Measurements from ENCODE around the gene QPRT.
"Not testable (repeated sequence)": the region's sequence is repeated elsewhere in the genome, so short reads cannot be mapped to it uniquely, and the experiment has no call there.

The QPRT gene

DNA sequence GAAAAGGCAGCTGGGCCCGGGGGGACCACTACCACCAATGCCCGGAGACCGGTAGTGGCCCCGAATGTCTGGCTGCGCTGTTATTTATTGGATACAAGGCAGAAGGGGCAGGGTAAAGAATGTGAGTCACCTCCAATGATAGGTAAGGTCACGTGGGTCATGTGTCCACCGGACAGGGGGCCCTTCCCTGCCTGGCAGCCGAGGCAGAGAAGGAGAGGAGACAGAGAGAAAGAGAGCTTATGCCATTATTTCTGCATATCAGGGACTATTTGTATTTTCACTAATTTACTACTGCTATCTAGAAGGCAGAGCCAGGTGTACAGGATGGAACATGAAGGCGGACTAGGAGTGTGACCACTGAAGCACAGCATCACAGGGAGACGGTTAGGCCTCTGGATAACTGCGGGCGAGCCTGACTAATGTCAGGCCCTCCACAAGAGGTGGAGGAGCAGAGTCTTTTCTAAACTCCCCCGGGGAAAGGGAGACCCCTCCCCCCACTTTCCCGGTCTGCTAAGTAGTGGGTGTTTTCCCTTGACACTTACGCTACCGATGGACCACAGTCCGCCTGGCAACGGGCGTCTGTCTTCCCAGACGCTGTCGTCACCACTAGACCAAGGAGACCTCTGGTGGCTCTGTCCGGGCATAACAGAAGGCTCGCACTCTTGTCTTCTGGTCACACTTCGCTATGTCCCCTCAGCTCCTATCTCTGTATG, 42.3 kb downstream of the QPRT start:
- peak; percentile 41 for DNase-seq

DNA sequence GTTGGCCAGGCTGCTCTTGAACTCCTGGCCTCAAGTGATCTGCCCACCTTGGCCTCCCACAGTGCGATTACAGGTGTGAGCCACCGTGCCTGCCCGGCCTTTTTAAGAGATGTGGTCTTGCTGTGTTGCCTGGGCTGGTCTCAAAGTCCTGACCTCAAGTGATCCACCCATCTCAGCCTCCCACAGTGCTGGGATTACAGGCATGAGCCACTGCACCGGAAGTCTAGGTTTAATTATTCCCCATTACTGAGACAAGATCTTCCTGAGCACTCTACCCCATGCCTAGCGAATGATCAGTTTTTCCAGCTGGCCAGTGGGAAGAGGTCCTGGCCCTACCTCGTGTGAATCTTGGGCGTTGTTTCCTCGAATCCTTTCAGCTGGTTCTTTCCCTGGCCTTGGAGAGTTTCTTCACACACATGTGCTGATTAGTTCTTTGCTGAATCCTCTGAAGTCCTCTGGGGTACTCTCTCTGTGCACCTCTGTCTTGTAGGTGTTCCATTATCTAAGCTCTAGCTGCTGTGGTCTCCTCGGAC, 47.9 kb downstream of the QPRT start:
- no peak for DNase-seq

DNA sequence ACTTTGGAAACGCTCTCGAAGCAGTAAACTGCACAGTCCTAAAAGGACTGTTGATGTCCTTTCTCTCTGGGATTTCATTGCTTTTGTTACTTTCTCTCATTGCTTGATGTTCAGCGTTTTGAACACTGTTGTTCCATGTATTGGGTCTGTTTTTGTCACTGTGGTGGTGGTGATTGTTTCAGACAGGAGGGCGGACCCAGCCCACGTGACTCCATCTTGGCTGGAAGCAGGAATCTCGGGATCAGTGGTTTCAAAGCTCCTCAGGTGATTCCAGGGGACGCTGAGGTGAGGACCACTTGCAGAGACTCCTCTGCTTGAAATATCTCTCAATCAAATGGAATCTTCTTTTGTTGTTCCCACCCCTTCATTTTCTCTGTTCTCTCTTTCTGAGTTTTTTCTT, 48.5 kb downstream of the QPRT start:
- no peak for DNase-seq

DNA sequence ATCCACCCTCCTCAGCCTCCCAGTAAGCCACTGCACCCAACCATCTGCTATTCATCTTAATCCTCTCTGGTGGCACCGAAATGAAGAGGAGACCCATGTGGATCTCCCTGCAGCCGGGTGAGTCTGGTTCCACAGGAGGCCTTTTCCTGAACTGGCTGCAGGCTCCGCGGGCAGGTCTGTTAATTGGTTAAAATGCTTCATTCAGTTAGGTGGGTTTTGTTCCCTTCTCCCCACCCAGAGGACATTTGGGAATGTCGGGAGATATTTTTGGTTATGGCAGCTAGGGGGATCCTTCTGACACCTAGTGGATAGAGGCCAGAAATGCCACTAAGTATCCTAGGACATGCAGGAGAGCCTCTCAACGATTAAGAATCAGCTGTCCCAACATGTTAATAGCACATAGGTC, 50.1 kb downstream of the QPRT start:
- DNase-seq, result no peak

DNA sequence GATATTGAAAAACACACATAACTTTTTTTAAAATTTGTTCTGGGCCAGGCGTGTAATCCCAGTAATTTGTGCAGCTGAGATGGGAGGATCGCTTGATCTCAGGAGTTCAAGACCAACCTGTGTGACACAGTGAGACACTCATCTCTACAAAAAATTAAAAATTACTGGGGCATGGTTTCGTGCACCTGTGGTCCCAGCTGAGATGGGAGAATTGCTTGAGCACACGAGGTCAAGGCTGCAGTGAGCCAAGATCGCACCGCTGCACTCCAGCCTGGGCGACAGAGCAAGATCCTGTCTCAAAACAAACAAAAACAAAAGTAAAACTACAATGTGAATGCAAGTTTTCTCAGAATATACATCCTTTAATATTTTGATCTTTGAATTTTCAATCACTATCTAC, 51.7 kb downstream of the QPRT start:
- DNase-seq, result no peak

DNA sequence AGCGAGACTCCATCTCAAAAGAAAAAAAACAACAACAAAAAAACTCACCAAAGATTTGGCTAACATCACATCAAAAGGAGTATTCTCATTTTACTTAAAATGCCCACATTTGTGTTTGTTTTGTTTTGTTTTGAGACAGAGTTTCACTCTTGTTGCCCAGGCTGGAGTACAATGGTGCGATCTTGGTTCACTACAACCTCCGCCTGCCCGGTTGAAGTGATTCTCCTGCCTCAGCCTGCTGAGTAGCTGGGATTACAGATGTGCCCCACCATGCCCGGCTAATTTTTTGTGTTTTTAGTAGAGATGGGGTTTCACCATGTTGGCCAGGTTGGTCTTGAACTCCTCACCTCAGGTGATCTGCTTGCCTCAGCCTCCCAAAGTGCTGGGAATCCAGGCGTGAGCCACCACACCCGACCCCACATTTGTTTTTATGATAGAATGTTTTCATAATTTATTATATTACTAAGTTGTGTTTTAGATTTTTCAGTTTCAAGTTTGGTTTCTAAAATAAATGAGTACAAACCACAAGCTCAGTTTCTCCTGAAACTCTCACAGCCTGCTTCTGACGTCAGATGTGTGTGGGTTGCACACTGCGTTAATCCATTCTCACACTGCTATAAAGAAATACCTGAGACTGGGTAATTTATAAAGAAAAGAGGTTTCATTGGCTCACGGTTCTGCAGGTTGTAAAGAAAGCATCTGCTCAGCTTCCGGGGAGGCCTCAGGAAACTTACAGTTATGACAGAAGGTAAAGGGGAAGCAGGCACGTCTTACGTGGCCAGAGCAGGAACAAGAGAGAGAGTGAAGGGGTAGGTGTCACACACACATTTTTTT, 53.0 kb downstream of the QPRT start:
- DNase-seq, result not testable (repeated sequence)

DNA sequence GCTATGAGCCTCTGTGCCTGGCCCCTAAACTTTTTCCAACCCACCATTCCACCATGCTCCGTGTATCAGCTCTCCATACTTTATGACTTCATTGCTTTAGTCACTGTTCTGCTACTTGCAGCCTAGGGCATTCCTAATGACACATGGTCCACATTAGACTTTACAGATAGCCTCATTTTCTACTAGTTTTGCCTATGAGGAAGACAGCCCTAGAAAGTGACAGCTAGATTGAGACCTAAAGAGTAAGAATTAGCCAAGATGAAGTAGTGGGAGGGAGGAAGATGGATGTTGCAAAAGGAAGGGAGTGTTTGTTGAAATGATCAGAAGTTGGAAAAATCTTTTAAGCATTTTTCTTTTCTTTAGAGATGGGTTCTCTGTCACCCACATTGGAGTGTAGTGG, 55.8 kb downstream of the QPRT start:
- no peak for DNase-seq

DNA sequence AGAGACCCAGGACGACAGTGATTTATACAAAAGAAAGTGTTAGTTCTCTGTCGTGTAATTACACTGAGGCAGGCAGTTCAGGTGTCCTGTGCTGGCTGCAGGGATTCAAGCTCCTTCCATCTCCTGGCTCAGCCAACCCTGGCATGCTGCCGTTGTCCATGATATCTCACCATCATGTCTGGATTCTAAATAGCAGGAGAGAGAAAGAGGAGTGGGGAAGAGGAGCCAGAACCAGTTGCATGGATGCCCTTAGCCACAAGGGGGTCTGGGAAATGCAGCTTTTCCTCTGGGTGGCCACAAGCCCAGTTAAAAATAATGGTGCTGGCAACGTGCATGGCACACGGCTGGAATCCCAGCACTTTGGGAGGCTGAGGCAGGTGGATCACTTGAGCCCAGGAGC, 57.1 kb downstream of the QPRT start:
- DNase-seq, result no peak

DNA sequence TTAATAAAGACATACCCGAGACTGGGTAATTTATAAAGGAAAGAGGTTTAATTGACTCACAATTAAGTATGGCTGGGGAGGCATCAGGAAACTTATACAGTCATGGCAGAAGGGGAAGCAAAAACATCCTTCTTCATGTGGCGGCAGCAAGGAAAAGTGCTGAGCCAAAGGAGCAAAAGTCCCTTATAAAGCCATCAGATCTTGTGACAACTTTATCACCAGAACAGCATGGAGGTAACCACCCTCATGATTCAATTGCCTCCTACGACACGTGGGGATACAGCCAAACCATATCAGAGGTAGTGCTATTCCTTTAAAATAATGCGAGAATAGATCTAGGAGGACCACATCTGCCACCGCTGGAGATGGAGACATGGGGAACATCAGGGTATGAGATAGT, 57.8 kb downstream of the QPRT start:
- DNase-seq, result no peak

DNA sequence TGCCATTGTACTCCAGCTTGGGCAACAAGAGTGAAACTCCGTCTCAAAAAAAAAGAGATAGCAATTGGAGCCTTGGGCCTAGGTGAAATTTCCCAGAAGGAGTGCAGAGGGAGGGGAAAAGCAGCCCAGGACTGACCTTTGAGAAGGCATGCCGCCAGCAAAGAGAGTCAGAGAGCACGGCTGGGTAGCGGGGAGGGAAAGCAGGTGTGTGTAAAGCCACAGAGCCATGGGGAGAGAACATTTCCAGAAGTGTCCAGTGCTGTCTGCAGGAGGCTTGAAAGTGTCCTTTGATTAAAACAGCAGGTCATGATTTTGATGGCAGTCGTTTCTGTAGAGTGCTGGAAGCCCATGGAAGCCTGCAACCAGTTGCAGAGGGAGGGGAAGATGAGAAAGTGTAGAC, 58.7 kb downstream of the QPRT start:
- DNase-seq, result no peak

DNA sequence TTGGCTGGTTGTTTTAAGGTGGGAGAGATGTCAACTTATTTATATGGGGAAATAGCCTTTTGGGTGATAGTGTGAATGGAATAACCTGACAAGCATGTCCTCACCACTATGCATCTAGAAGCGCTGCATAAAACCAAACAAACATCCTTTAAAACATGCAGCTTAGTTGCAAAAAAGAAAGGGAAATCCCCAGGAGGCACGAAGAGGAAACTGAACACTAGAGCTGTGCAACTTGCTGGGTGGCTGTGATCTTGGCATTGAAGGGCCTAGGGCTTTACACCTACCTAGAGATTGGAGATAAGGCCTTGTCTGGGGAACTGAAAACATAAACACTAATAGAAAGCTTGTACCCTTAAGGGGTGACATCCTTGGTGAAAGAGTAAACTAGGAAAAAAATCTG, 59.5 kb downstream of the QPRT start:
- DNase-seq, result no peak

DNA sequence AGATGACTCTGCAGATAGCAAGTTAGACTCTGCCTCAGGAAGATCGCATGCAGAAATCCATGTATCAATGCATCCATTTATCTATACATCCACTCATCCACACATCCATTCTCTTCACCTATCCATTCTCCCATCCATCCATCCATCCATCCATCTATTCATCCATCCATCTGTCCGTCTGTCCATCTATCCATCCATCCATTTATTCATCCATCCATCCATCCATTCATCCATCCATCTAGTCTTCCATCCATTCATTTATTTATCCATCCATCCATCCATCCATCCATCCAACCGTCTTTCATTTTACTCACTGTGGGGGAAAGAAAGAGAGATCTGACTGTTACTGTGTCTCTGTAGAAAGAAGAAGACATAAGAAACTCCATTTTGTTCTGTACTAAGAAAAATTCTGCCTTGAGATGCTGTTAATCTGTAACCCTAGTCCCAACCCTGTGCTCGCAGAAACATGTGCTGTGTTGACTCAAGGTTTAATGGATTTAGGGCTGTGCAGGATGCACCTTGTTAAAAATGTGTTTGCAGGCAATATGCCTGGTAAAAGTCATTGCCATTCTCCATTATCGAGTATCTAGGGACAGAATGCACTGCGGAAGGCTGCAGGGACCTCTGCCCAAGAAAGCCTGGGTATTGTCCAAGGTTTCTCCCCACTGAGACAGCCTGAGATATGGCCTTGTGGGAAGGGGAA, 61.1 kb downstream of the QPRT start:
- not testable (repeated sequence) for DNase-seq

DNA sequence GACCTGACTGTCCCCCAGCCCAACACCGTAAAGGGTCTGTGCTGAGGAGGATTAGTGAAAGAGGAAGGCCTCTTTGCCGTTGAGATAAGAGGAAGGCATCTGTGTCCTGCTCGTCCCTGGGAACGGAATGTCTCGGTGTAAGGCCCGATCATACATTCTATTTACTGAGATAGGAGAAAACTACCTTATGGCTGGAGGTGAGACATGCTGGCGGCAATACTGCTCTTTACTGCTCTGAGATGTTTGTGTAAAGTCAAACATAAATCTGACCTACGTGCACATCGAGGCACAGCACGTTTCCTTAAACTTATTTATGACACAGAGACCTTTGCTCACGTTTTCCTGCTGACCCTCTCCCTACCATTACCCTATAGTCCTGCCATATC, 61.6 kb downstream of the QPRT start:
- not testable (repeated sequence) for DNase-seq

DNA sequence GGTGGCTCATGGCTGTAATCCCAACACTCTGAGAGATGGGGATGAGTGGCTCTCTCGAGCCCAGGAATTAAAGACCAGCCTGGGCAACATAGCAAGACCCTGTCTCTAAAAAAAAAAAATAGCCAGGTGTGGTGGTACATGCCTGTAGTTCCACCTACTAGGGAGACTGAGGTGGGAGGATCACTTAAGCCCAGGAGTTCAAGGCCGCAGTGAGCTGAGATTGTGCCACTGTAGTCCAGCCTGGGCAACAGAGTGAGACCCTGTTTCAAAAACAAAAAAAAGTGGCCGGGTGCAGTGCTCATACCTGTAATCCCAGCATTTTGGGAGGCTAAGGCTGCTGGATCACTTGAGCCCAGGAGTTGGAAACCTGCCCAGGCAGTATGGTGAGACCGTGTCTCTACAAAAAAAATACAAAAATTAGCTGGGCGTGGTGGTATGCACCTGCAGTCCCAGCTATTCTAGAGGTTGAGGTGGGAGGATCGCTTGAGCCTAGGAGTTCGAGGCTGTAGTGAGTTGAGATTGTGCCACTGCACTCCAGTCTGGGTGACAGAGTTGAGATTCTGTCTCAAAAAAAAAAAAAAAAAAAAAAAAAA, 63.8 kb downstream of the QPRT start:
- DNase-seq, result no peak

DNA sequence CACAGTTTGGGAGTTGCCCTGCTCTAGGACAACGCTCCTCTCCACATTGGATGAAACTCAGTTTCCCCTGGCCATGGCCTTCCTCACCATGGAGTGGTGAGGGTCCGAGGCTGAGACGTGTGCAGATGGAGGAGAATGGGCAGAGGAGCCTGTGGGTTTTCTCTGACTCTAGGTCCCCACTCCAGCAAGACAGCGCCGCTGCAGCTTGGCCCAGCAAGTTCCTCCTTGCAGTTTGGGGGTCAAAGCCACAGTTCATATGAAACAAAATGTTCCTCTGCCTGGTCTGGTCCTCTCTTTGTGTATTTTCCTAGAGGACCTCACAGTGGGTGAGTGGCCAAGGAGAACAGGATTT, 64.5 kb downstream of the QPRT start:
- DNase-seq, result no peak

DNA sequence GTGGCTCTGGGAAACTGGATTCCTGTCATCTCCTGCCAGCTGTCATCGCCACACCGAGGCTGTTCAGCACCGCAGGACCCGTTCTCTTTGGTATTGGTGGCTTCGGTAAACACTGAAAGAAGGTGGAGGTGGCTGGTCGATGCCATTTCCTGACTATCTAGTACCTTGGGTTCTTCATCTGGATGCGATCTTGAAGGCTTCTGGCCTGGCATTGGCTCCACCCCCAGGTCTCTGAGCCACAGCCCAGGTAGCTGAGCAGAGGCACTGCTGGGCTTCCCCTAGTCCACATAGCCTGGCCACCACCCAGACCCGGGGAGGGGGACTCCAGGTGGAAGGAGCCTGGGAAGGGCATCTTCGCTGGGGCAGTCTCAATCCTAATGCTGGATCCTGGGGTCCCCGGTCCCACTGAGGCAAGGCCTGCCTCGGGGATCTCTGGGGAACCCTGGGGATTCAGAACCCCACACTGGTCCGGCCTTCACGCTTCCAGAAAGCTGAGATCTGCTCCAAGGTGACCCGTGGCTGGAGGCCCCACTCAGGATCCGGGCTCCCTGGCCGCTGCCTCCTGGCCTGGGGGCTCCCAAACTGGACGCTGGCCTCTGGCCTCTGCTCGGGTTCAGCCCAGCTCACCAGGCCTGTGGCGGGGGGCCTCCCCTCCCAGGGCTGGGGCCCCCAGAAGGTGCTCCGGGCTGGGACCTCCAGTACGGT, 65.0 kb downstream of the QPRT start:
- DNase-seq, result no peak

DNA sequence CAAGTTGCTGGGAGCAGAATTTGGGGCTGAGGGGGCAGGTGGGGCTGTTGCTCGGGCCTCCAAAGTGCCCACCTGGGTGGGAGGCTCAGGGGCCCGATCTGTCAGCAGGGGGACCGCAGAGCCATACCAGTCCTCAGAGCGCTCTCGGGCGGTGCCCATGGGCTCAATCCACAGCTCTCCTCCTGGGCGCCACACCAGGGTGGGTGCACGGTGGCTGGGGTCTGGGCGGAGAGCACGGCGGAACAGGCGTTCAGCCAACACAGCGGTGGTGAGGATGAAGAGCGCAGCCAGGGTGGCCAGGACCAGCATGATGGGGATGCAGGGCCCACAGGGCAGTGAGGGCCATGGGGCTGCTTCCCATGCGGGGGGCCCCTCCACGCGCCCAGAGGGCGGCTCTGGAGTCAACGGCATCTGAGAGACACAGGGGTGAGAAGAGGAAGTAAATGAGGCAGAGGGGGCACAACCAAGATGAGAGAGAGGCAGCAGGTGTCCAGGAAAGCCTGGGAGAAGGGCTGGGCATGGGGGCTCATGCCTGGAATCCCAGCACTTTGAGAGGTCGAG, 65.6 kb downstream of the QPRT start:
- DNase-seq, result no peak

DNA sequence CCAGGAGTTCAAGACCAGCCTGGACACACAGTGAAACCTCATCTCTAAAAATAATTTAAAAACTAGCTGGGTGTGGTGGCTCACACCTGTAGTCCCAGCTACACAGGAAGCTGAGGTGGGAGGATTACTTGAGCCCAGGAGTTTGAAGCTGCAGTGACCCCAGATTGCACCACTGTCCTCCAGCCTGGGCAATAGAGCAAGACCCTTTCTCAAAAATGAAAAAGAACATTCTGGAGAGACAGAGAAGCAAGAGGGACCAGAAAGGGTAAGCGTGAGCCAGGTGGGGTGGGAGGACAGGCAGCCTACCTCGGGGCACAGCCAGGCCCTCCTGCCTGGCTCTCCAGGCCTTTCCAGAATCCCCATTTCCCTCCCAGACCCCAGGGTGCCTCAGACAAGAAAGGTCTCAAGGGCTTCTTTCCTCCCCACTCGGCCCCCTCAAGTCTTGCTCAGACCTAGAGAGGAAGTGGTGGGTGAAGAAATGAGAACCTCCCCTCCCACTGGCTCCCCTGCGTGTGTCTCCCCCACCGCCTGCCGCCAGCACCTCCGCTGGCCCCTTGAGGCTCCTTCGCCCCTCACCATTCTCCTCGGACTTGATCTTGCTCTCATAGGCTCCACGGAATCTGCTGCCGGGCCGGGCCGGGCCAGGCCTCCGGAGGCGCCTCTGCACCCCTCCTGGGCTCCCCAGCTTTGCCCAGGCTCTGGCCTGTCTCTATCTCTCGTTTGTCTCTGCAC, 66.3 kb downstream of the QPRT start:
- DNase-seq, result no peak

DNA sequence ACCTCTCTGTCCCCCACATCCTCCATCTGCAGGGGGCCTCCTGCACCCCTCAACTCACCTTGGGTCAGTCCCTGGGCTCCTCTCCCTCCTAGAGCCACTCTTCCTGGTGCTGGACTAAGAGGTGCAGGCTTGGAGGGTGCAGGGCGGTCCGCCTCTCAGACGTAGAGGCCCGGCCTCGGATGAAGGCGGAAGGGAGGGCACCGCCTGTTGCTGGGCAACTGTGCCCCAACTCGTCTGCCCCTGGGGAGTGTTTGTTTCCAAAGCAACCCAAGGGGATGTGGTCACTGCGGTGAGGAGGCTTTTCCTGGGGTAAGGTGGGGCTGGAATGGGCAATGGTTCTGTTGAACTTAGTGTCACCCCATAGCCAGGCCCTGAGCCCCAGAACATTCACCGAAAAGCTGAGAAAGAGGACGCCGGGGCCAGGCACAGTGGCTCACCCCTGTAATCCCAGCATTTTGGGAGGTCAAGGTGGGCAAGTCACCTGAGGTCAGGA, 66.9 kb downstream of the QPRT start, which contains the start of gene C16orf54:
Gene C16orf54, minus strand, starts transcription at position 138 of the 493 bp plus-strand sequence. CDS start 1,039 bp downstream, outside the sequence.
- no peak for DNase-seq

DNA sequence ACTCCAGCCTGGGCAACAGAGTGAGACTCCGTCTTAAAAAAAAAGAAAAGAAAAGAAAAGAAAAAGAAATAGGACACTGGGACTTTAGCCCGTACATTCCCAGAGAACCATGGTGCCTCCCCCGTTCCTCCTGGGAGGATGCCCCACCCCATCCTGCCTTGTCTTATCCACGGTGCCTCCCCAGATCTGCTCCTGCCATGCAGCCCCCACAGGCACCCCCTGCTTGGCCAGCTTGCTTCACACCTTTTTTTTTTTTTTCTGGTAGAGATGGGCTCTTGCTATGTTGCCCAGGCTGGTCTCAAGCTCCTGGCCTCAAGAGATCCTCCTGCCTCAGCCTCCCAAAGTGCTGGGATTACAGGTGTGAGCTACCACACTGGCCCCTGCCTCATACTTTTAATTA, 67.5 kb downstream of the QPRT start:
- DNase-seq, result not testable (repeated sequence)
